SIG-M5 treated with dmso at 0.1 percent for 504 hours (cell line): ENCODE measurements around the gene PIK3CB.
"Not testable (repeated sequence)": the region's sequence is repeated elsewhere in the genome, so short reads cannot be mapped to it uniquely, and the experiment has no call there.

Experiments used
- DNase-seq: peaks from one replicate; lab custom pipeline; 2025; ENCODE audit not compliant: unreplicated experiment; lab: John Stamatoyannopoulos, UW

The PIK3CB gene

DNA sequence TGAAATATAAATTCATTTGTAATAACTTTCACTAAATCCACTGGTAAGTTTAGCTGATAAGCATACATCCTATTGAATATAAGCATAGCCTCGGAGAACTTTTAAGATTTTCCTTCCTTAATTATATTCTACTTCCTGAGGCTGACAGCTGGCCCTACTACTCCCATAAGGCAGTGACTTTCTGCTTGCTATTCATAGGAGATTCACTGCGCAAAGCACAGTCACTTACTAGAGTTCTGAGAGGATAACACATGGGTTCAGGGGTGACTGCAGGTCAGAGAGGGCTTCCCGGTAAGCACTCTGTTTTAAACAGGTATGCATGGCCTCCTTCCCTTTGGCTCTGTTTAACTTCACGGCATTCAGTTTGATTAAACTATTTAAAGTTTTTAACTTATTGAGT, 150.3 kb downstream of the PIK3CB start:
- no peak for DNase-seq

- DNase-seq: no peak
Measured at GRCh38 chr3:138682648-138683047, 152.1 kb downstream of the PIK3CB start.

- no peak for DNase-seq
Measured at GRCh38 chr3:138681463-138682220, 153.1 kb downstream of the PIK3CB start.

DNA sequence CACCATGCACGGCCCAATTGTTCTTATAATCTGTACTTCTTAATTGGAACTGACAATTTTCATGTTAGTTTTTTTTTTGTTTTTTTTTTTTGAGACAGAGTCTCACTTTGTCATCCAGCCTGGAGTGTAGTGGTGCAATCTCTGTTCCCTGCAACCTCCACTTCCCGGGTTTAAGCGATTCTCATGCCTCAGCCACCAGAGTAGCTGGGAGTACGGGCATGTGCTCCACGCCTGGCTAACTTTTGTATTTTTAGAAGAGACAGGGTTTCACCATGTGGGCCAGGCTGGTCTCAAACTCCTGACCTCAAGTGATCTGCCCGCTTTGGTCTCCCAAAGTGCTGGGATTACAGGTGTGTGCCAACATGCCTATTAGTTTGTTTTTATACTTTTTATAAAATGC, 153.8 kb downstream of the PIK3CB start:
- DNase-seq: not testable (repeated sequence)

GRCh38 chr3:138678874-138679392, 155.8 kb downstream of the PIK3CB start:
- no peak for DNase-seq

DNA sequence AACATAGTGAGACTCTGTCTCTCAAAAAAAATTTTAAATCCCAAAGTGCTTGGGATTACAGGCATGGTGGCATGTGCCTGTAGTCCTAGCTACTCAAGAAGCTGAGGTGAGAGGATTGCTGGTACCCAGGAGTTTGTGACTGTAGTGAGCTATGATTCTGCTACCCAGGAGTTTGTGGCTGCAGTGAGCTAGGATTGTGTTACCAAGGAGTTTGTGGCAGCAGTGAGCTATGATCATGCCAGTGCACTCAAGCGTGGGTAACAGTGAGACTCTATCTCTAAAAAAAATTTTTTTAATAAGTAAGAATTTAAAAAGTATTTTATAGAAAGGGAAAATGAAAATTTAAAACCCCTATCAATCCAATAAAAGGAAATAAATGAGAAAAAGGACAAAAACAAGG, 156.6 kb downstream of the PIK3CB start:
- no peak for DNase-seq

- no peak for DNase-seq
Measured at GRCh38 chr3:138675393-138675792, 159.3 kb downstream of the PIK3CB start.

GRCh38 chr3:138673641-138674530, 160.8 kb downstream of the PIK3CB start:
- no peak for DNase-seq

DNA sequence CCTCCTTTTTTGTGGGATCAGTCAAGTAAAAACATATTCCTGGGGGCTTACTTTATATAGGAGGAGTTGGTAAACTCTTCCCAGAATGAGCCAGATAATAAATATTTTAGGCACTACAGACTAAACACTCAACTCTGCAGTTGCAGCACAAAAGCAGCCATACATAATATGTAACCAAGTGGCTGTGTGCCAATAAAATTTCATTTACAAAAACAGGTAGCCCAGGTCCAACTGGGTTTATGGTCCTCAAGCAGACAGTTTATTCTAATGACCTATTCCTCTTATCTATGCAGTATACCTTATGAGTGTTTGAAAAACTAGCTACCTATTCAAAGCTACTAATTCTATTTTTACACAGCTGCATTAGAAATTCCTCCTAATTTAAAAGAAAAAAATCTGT, 164.3 kb downstream of the PIK3CB start:
- peak; percentile 22 for DNase-seq

GRCh38 chr3:138668107-138668506, 166.6 kb downstream of the PIK3CB start:
- DNase-seq: no peak

DNA sequence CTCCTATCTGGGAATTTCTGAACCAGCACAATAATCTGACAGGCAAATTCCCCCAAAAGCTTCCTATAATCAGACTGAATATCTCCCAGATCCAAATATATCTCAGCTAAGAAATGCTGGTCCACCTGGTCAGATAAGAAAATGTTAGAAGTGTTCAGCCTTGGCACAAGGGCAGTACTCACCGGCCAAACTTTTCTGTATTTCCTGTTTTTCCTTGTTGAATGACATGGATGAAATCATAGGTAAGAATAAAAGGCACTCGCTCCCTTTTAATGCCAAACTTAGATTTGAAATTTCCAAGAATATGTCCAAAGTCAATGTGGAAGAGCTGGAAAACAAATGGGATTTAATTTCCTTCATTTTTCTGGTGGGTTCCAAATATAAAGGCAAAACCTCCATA, 177.2 kb downstream of the PIK3CB start:
- no peak for DNase-seq

- no peak for DNase-seq
Measured at GRCh38 chr3:138653567-138653966, 181.2 kb downstream of the PIK3CB start.

DNA sequence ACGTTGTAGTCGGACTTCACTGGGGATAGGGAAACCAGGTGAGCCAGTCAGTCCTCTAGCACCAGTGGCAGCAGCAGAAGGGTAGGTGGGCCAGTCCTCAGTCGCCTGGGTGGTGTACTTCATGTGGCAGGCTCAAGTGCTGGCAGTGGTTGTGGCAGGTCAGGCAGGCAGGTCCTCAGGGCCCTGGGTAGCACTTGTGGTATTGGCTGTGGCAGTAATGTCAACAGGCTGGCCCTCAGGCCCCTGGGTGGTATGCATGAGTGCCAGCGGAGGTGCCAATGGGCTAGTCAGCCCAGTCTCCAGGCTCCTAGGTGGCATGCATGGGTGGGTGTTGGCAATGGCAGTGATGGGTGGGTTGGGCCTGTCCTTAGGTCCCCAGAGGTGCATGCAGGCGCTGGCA, 185.6 kb downstream of the PIK3CB start:
- DNase-seq: no peak

DNA sequence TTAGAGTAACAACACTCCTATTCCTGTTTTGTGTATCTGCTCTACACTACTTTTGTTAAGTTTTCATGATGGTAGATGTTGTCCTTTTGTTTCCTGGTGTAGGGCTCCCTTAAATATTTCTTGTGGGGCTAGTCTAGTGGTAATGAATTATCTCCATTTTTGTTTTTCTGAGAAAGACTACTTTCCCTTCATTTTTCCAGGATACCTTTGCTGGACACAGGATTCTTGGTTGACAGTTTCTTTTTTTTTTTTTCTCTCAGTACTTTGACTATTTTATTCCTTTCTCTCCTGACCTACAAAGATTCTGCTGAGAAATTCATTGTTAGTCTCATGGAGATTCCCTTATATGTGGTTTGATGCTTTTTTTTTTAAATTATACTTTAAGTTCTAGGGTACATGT, 188.2 kb downstream of the PIK3CB start:
- no peak for DNase-seq

DNA sequence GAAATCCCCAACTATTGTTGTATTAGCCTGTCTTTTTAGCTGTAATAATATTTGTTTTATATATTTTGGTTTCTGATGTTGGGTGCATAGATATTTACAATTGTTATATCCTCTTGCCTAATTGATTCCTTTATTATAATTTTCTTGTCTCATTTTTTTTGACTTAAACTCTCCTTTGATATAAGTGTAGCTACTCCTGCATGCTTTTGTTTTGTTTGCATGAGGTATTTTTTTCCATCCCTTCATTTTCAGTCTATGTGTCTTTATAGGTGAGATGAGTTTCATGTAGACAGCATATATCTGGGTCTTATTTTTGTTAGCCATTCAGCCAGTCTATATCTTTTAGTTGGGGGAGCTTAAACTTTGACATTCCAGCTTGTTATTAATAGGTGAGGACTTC, 188.7 kb downstream of the PIK3CB start:
- DNase-seq: no peak

- no peak for DNase-seq
Measured at GRCh38 chr3:138642927-138643253, 191.8 kb downstream of the PIK3CB start.

GRCh38 chr3:138642226-138642926, 192.4 kb downstream of the PIK3CB start:
- no peak for DNase-seq

- no peak for DNase-seq
Measured at GRCh38 chr3:138640537-138640936, 194.2 kb downstream of the PIK3CB start.

DNA sequence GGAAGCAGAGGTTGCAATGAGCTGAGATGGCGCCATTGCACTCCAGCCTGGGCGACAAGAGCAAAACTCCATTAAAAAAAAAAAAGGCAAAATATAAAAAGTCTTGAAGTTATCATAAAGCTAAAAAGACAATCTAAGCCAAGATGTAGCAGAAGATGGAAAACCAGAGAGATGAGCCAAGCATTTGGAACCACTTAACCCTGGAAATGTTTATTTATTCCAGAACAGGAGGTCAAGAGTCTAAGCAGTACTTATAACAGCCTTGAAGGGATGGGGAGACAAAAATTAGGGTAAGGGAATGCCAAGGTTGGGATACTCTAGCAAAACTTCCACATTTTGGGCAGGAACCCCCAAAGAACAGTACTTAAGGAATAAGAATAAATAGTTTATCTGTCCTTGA, 196.1 kb downstream of the PIK3CB start:
- DNase-seq: no peak

- no peak for DNase-seq
Measured at GRCh38 chr3:138629526-138629925, 205.2 kb downstream of the PIK3CB start.

DNA sequence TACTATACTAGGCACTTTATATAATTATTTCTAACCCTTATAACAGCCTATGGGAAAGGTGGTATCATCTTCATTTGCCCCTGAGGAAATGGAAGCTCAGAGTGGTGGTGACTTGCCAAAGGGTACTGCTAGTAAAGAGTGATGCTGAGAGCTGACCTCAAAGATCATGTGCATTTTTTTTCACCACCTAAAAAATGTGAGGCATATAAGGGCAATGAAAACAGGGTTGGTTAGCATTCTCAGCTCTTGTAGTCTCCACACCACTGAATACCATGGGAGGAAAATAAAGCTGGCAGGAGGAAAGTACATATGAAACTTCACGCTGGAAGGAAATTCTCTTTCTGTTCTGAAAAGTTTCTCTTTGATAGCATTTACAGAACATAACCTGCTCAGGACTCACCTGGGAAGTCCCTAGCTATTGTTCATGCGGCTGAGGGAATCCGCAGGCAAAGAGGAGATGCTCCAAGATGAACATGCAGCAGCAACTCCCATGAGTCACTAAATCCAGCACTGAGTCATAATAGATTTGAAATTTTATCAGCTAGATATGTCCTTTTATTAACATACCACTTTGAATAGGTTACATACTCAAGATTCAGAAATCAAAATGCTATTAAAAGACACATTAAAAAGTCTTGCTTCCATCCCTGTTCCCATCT, 208.9 kb downstream of the PIK3CB start:
- no peak for DNase-seq
